ENCODE data around the gene B4GALT1.
"Not testable (repeated sequence)": the region's sequence is repeated elsewhere in the genome, so short reads cannot be mapped to it uniquely, and the experiment has no call there.

B4GALT1 gene

DNA sequence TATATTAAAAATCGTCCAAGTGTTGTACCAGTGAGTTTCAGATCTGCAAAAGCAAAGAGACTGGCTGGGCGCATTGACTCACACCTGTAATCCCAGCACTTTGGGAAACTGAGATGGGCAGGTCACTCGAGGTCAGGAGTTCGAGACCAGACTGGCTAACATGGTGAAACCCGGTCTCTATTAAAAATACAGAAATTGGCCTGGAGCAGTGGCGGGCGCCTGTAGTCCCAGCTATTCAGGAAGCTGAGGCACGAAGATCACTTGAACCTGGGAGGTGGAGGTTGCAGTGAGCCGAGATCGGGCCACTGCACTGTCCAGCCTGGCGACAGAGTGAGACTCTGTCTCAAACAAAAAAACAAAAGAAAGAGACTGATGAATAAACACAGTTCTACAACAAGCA lies 18.3 kb upstream of the B4GALT1 start:
- in situ Hi-C loops (cut with MboI; ENCODE audit: low sequenced_read_pairs): no loop called here

DNA sequence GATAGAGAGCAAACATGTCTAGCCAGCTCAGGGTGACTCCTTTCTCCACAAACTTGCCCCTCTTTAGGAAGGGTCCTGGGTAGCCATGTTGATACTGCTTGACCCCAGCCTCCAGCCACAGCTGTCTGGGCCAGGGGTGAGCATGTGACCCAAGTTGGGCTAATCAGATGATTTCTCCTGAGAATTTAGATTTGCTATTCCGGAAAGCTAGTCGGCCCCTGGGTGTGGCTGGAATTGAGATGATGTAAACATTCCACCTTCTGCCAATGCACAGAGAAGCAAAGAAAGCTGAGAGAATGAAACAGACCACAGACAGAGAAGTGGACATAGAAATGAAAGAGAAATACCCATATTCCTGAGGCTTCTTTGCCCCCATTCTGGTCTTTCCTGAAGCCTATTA lies 17.8 kb upstream of the B4GALT1 start:
- in situ Hi-C loops (cut with MboI; ENCODE audit: low sequenced_read_pairs): no loop called here

DNA sequence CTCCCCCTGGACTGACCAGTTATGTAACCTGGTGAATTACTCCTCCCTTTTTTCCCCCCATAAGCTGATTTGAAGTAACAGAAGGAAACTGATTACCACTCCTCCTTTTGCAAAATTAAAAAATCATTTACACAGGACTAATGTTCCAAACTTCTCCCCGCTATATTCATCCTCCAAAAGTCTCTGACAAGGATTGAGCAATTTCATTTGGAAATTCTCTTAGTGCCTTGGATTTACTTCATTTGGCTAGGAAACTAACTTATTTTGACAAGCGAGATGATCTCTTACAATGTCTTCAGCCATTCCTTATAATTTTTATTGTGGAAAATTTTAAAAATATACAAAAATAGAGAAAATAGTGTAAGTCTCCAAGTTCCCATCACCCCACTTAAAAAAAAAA lies 15.4 kb upstream of the B4GALT1 start:
- in situ Hi-C loops (cut with MboI; ENCODE audit: low sequenced_read_pairs): no loop called here

- in situ Hi-C loops (cut with MboI; ENCODE audit: low sequenced_read_pairs): no loop called here
Measured at GRCh38 chr9:33180526-33181184, 13.5 kb upstream of the B4GALT1 start.

- in situ Hi-C loops (cut with MboI; ENCODE audit: low sequenced_read_pairs): no loop called here
Measured at GRCh38 chr9:33178972-33179697, 12.0 kb upstream of the B4GALT1 start.

- in situ Hi-C loops (cut with MboI; ENCODE audit: low sequenced_read_pairs): no loop called here
Measured at GRCh38 chr9:33177639-33178038, 10.5 kb upstream of the B4GALT1 start.

GRCh38 chr9:33177086-33177485 lies 9.9 kb upstream of the B4GALT1 start:
- in situ Hi-C loops (cut with MboI; ENCODE audit: low sequenced_read_pairs): no loop called here

GRCh38 chr9:33175649-33176325 lies 8.7 kb upstream of the B4GALT1 start:
- in situ Hi-C loops (cut with MboI; ENCODE audit: low sequenced_read_pairs): no loop called here

DNA sequence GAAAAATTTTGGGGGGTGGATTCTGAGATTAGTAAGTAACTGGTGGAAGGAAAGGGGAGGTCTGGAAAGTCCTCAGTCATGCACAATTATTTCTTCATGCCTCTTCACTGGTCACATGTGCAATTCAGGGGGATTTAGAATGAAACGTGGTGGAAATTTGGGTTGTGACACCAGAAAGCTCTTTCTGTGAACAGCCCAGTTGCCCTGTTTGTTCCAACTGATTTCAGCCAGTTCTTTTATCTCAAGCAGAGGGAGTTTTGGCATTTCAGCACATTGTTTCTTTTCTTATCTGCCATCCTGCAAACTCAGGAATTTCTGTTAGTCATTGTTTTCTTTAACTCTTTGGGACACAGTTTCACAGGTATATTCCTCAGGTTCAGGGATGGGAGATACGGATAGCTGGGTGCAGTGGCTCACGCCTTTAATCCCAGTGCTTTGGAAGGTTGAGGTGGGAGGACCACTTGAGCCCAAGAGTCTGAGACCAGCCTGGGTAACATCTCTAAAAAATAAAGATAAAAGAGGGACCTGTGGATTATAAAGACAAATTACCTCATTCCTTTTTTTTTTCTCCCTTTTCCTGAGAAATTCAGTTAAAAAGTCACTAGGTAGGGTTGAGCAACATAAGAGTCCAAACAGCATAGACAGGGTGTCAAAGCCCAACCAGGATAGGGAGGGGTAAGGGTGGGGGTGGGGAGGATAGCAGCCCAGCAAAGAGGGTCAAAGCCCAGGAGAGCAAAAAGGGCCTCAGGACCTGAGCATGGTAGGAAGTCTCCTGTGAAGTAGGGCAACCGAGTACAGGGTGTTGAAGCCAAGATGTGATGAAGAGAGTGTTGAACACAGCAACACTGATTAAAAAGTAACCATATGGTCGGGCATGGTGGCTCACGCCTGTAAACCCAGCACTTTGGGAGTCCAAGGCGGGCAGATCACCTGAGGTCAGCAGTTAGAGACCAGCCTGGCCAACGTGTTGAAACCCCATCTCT lies 5.4 kb upstream of the B4GALT1 start:
- in situ Hi-C loops (cut with MboI; ENCODE audit: low sequenced_read_pairs): no loop called here

- in situ Hi-C loops (cut with MboI; ENCODE audit: low sequenced_read_pairs): no loop called here
Measured at GRCh38 chr9:33170464-33171415, 3.6 kb upstream of the B4GALT1 start.

- in situ Hi-C loops (cut with MboI; ENCODE audit: low sequenced_read_pairs): no loop called here
Measured at GRCh38 chr9:33168941-33169544, 1.9 kb upstream of the B4GALT1 start.

GRCh38 chr9:33167972-33168461 lies 881 bp upstream of the B4GALT1 start:
- in situ Hi-C loops (cut with MboI; ENCODE audit: low sequenced_read_pairs): no loop called here

GRCh38 chr9:33166231-33167083 lies 679 bp downstream of the B4GALT1 start:
- in situ Hi-C loops (cut with MboI; ENCODE audit: low sequenced_read_pairs): no loop called here

DNA sequence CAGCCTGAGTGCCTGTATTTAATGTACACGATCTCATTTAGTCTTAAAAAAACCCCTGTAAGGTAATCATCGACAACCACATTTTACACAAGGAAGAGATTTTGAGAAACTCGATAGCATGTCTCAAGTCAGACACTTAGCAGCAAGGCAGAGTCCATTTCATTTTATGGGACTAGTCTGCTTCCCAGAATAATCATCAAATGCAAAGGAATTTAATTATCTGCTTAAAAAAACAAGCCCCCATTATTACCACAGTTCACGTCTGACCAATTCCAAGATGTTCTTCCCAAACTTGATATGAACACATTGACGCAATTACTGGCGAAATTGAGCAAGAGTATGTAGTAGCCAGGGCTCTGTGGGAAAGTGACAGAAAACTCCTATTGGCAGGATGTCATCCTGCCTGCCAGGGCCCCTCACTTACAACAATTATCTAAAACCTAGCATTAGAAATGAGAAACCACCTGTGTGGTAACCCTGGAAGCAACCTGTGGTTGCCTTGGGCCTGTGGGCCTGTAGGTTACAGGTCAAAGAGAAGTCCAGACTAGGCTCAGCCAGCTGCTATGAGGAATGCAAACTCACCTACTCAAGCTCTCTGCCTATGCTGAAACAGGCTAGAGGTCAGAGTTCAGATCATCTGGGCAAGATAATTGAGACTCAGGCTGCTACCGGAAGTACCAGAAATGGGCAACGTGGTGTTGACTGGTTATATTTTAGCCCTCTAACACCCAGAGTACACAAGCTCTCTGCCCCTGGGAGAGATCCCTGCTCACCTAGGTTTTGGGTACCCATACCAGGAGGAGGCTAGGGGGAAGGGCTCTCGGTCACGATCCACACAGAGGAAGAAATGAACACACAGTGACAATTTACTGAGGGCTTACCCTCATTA lies 1.6 kb downstream of the B4GALT1 start:
- in situ Hi-C loops (cut with MboI; ENCODE audit: low sequenced_read_pairs): no loop called here

- in situ Hi-C loops (cut with MboI; ENCODE audit: low sequenced_read_pairs): not testable (repeated sequence)
Measured at GRCh38 chr9:33164921-33165262, 2.2 kb downstream of the B4GALT1 start.

- in situ Hi-C loops (cut with MboI; ENCODE audit: low sequenced_read_pairs): no loop called here
Measured at GRCh38 chr9:33164138-33164809, 2.9 kb downstream of the B4GALT1 start.

Data from HL-60/S4 treated with retinoic acid at 250 ng/mL for 4 days and 3 days (cell line).